SU-DHL-6 (cell line): ENCODE measurements around the gene TIMP3.

Experiments
- H2AFZ ChIP-seq: fragments of 200-600 bp; sonication (generic); 2 replicates; pipeline ENCODE4 v1.6.1; 2014; ENCODE audit warnings: low read depth, mild to moderate bottlenecking, moderate library complexity, mixed read lengths, antibody characterized with exemption, low read length; ENCODE audit not compliant: severe bottlenecking
- H3F3A ChIP-seq: fragments of 200-600 bp; shearing (Covaris generic); 2 replicates; pipeline ENCODE4 v1.6.0; 2016; ENCODE audit warnings: antibody characterized with exemption, mild to moderate bottlenecking; ENCODE audit not compliant: insufficient read depth
- H3K27ac ChIP-seq: fragments of 200-600 bp; sonication (generic); 2 replicates; pipeline ENCODE4 v1.5.1; 2016; ENCODE audit warnings: low read depth, mild to moderate bottlenecking, low read length, moderate library complexity, mixed read lengths
- H3K27me3 ChIP-seq: fragments of 200-600 bp; sonication (generic), shearing (Covaris generic); 2 replicates; pipeline ENCODE4 v1.6.0; 2014; ENCODE audit warnings: mild to moderate bottlenecking, low read length
- H3K36me3 ChIP-seq: fragments of 200-600 bp; sonication (generic); 2 replicates; pipeline ENCODE4 v1.6.1; 2014; ENCODE audit warnings: mild to moderate bottlenecking, low read length, mixed read lengths
- H3K4me2 ChIP-seq: fragments of 300-600, 200-600 bp; shearing (Covaris generic), sonication (generic); 2 replicates; pipeline ENCODE4 v1.6.0; 2014; ENCODE audit warnings: low read length, low read depth, mild to moderate bottlenecking; ENCODE audit not compliant: poor library complexity, severe bottlenecking
- H3K4me3 ChIP-seq: fragments of 200-600 bp; sonication (generic); 2 replicates; pipeline ENCODE4 v1.5.1; 2014; ENCODE audit warnings: antibody characterized with exemption, low read length, mild to moderate bottlenecking, mixed read lengths; ENCODE audit not compliant: insufficient read depth, poor library complexity, severe bottlenecking
- H3K79me2 ChIP-seq: fragments of 200-600 bp; sonication (generic); 2 replicates; pipeline ENCODE4 v1.6.1; 2014; ENCODE audit warnings: mild to moderate bottlenecking, low read length, moderate library complexity; ENCODE audit not compliant: insufficient read depth
- H3K9ac ChIP-seq: fragments of 200-600 bp; sonication (generic); 2 replicates; pipeline ENCODE4 v1.7.0; 2014; ENCODE audit warnings: mild to moderate bottlenecking, low read length
- H3K9me2 ChIP-seq: fragments of 200-600 bp; sonication (generic); replicated peaks from 2 replicates; pipeline ENCODE4 v1.6.1; 2014; ENCODE audit warnings: low read length; ENCODE audit not compliant: insufficient read depth
- H3K9me3 ChIP-seq: fragments of 200-600 bp; sonication (generic); 2 replicates; pipeline ENCODE4 v1.6.1; 2014; ENCODE audit warnings: low read length, mixed read lengths; ENCODE audit not compliant: insufficient read depth
- H4K20me1 ChIP-seq: fragments of 200-600 bp; sonication (generic); 2 replicates; pipeline ENCODE4 v1.6.1; 2014; ENCODE audit warnings: low read depth, mild to moderate bottlenecking, antibody characterized with exemption, low read length, moderate library complexity, mixed read lengths
- CTCF ChIP-seq: fragments of 200-600 bp; sonication (generic); IDR thresholded peaks from one replicate; pipeline ENCODE4 v1.5.1; 2017; ENCODE audit warnings: antibody characterized with exemption, mild to moderate bottlenecking, low read length, moderate library complexity; ENCODE audit not compliant: insufficient read depth, poor library complexity, severe bottlenecking
- EZH2phosphoT487 ChIP-seq: fragments of 200-600 bp; sonication (generic), shearing (Covaris generic); conservative IDR thresholded peaks from 2 replicates; pipeline ENCODE4 v1.6.1; 2018; ENCODE audit warnings: mild to moderate bottlenecking, antibody characterized with exemption, low read length, moderate library complexity, mixed read lengths

Gene TIMP3

GRCh38 chr22:32789797-32790620 is 11.5 kb upstream of the TIMP3 start:
- no peaks in the 10 kb centered on the region for H4K20me1 ChIP-seq
- no peaks in the 10 kb centered on the region for H3K79me2 ChIP-seq
- H3K4me2 ChIP-seq: no peak overlapping the region
- H2AFZ ChIP-seq: no peak overlapping the region
- H3K4me3 ChIP-seq: no peak overlapping the region
- no peaks in the 10 kb centered on the region for H3K36me3 ChIP-seq
- TF ChIP-seq CTCF: no peak
- TF ChIP-seq EZH2phosphoT487: no peak
- H3K27me3 ChIP-seq: no peaks in the 10 kb centered on the region
- H3K9me3 ChIP-seq: no peaks in the 10 kb centered on the region
- no peak overlapping the region for H3K27ac ChIP-seq
- H3K9ac ChIP-seq: no peak overlapping the region
- no peaks in the 10 kb centered on the region for H3K9me2 ChIP-seq
- H3F3A ChIP-seq: no peaks in the 10 kb centered on the region

- Histone ChIP-seq H3K27me3 (no peaks in the 10 kb centered on the region), H3K27ac (no peak overlapping the region), H3F3A (no peaks in the 10 kb centered on the region), H3K36me3 (no peaks in the 10 kb centered on the region), H3K4me2 (no peak overlapping the region), H3K9ac (no peak overlapping the region), H3K9me2 (no peaks in the 10 kb centered on the region), H2AFZ (no peak overlapping the region), H4K20me1 (no peaks in the 10 kb centered on the region), H3K9me3 (no peaks in the 10 kb centered on the region), H3K4me3 (no peak overlapping the region), H3K79me2 (no peaks in the 10 kb centered on the region)
- TF ChIP-seq CTCF (no peak), EZH2phosphoT487 (no peak)
Observed at GRCh38 chr22:32791056-32791455, 10.4 kb upstream of the TIMP3 start.

- H3K36me3 ChIP-seq: no peaks in the 10 kb centered on the region
- no peak overlapping the region for H3K27ac ChIP-seq
- H3K27me3 ChIP-seq: no peaks in the 10 kb centered on the region
- no peak overlapping the region for H3K9ac ChIP-seq
- H4K20me1 ChIP-seq: no peaks in the 10 kb centered on the region
- no peaks in the 10 kb centered on the region for H3K9me3 ChIP-seq
- TF ChIP-seq CTCF (no peak), EZH2phosphoT487 (no peak)
- no peaks in the 10 kb centered on the region for H3K79me2 ChIP-seq
- no peak overlapping the region for H3K4me3 ChIP-seq
- H3K9me2 ChIP-seq: no peaks in the 10 kb centered on the region
- H3F3A ChIP-seq: no peaks in the 10 kb centered on the region
- H3K4me2 ChIP-seq: no peak overlapping the region
- no peak overlapping the region for H2AFZ ChIP-seq
Observed at GRCh38 chr22:32791485-32791884, 10.0 kb upstream of the TIMP3 start.
